Esophagus squamous epithelium (tissue), 4 donors: Measurements from ENCODE around the gene KLHL2.

Experiments used
- POLR2A ChIP-seq, 4 donors: fragments of 450-650 bp; IDR thresholded peaks; one replicate each; pipeline ENCODE4 v1.6.1; 2017; ENCODE audit warnings: antibody characterized with exemption in 4 of 4, mild to moderate bottlenecking in 4 of 4, moderate library complexity in 3 of 4
- TF ChIP-seq, protein P1 (sequence below), 6 experiments: fragments of 450-650 bp in 4 of 6; fragments of 200-600 bp in 2 of 6; sonication (generic) in 2 of 6; IDR thresholded peaks; one replicate each; pipeline ENCODE4 v1.5.1; 2016 to 2019; ENCODE audit warnings: antibody characterized with exemption in 6 of 6, mild to moderate bottlenecking in 4 of 6, moderate library complexity in 4 of 6

DNA sequence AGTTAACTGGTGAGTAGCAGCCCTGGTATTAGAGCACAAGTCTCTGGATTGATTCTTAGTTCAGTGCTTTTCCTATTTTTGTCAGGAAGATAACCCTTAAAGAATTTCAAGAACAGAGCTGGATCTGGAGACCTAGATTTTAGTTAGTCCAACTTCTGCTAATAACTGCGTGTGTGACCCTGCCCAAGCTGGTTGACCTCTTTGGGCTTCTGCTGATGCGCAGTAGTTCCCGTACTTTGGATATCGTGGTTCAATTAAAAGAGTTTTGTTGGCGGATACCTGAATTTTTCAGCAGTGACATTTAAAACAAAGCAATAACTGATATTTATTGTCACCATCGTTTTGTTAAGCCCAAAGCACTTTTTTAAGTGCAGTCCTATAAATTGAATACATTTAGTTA, 129.4 kb downstream of the KLHL2 start:
- TF ChIP-seq, protein P1, sequence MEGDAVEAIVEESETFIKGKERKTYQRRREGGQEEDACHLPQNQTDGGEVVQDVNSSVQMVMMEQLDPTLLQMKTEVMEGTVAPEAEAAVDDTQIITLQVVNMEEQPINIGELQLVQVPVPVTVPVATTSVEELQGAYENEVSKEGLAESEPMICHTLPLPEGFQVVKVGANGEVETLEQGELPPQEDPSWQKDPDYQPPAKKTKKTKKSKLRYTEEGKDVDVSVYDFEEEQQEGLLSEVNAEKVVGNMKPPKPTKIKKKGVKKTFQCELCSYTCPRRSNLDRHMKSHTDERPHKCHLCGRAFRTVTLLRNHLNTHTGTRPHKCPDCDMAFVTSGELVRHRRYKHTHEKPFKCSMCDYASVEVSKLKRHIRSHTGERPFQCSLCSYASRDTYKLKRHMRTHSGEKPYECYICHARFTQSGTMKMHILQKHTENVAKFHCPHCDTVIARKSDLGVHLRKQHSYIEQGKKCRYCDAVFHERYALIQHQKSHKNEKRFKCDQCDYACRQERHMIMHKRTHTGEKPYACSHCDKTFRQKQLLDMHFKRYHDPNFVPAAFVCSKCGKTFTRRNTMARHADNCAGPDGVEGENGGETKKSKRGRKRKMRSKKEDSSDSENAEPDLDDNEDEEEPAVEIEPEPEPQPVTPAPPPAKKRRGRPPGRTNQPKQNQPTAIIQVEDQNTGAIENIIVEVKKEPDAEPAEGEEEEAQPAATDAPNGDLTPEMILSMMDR (IDR thresholded peaks at IDR 0.05): no peak
- no peak for TF ChIP-seq POLR2A (IDR thresholded peaks at IDR 0.05)
